GM19438 (cell line): ENCODE results near the gene NOL4L.

Experiments used
- ATAC-seq: cut with Tn5 transposase; IDR thresholded peaks from one replicate; pipeline ENCODE4 v1.9.1; 2021; ENCODE audit warnings: low read depth; ENCODE audit not compliant: unreplicated experiment

NOL4L gene

GRCh38 chr20:32563311-32564272 is 21.5 kb downstream of the NOL4L start:
- ATAC-seq: no peak

- ATAC-seq: no peak
Observed at GRCh38 chr20:32562495-32562911, 22.6 kb downstream of the NOL4L start.

GRCh38 chr20:32560989-32561830 is 23.9 kb downstream of the NOL4L start:
- ATAC-seq: no peak

GRCh38 chr20:32560482-32560988 is 24.6 kb downstream of the NOL4L start:
- ATAC-seq: no peak

- no peak for ATAC-seq
Observed at GRCh38 chr20:32559753-32560380, 25.3 kb downstream of the NOL4L start.

GRCh38 chr20:32559205-32559752 is 25.9 kb downstream of the NOL4L start:
- ATAC-seq: no peak

- ATAC-seq: no peak
Observed at GRCh38 chr20:32558526-32558925, 26.6 kb downstream of the NOL4L start.

- no peak for ATAC-seq
Observed at GRCh38 chr20:32557319-32557718, 27.8 kb downstream of the NOL4L start.

- no peak for ATAC-seq
Observed at GRCh38 chr20:32556312-32557184, 28.6 kb downstream of the NOL4L start.

- ATAC-seq: no peak
Observed at GRCh38 chr20:32555584-32555983, 29.5 kb downstream of the NOL4L start.

GRCh38 chr20:32554965-32555289 is 30.2 kb downstream of the NOL4L start:
- no peak for ATAC-seq

- no peak for ATAC-seq
Observed at GRCh38 chr20:32553618-32554017, 31.5 kb downstream of the NOL4L start.

- ATAC-seq: no peak
Observed at GRCh38 chr20:32551693-32552092, 33.4 kb downstream of the NOL4L start.

- no peak for ATAC-seq
Observed at GRCh38 chr20:32549842-32550241, 35.3 kb downstream of the NOL4L start.

- no peak for ATAC-seq
Observed at GRCh38 chr20:32547753-32548034, 37.4 kb downstream of the NOL4L start.

GRCh38 chr20:32546918-32547752 is 38.0 kb downstream of the NOL4L start:
- no peak for ATAC-seq

- ATAC-seq: no peak
Observed at GRCh38 chr20:32544893-32545840, 40.0 kb downstream of the NOL4L start.

GRCh38 chr20:32544260-32544722 is 40.8 kb downstream of the NOL4L start:
- ATAC-seq: no peak
